ENCODE measurements around the gene MLPH. TPM values are rescaled to one million over a fixed set of nuclear protein-coding genes. Genes with fewer than 3 reads are reported as not detected.

Gene MLPH
- polyA plus RNA-seq, 1 experiment: 15.6 TPM

DNA sequence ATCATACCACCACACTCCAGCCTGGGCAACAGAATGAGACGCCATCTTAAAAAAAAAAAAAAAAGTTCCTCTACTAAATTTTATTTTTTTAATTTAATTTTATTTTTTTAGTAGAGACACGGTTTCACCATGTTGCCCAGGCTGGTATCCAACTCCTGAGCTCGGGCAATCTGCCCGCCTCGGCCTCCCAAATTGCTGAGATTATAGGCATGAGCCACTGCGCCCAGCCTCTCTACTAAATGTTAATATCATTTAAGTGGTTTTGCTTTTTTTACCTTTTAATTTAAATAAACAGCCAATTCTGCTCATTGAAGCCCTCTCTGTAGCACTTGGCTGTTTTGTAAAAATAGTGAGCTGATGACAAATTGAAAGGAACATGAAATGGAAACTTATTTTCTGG is 94.3 kb downstream of the MLPH start:
- ChIA-PET CTCF (interaction anchor here (0.7 to 4.4 kb wide), 13 partner anchors 9 to 408 kb away, joined by 3 to 79 read pairs (median 5); no protein-coding TSS in a partner anchor), POLR2A (interaction anchor here (0.7 kb wide), 1 partner anchor 48 kb away, joined by 4 read pairs; no protein-coding TSS in a partner anchor)
- TF ChIP-seq, protein P1, sequence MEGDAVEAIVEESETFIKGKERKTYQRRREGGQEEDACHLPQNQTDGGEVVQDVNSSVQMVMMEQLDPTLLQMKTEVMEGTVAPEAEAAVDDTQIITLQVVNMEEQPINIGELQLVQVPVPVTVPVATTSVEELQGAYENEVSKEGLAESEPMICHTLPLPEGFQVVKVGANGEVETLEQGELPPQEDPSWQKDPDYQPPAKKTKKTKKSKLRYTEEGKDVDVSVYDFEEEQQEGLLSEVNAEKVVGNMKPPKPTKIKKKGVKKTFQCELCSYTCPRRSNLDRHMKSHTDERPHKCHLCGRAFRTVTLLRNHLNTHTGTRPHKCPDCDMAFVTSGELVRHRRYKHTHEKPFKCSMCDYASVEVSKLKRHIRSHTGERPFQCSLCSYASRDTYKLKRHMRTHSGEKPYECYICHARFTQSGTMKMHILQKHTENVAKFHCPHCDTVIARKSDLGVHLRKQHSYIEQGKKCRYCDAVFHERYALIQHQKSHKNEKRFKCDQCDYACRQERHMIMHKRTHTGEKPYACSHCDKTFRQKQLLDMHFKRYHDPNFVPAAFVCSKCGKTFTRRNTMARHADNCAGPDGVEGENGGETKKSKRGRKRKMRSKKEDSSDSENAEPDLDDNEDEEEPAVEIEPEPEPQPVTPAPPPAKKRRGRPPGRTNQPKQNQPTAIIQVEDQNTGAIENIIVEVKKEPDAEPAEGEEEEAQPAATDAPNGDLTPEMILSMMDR (IDR thresholded peaks at IDR 0.05; ENCODE audit: low read depth, low read length): no peak
- no peak overlapping the region for H3K27ac ChIP-seq (ENCODE audit: low read depth, low read length)
- H3K4me3 ChIP-seq (ENCODE audit: low read depth, low read length): no peak overlapping the region
- no peaks in the 10 kb centered on the region; the same call in 1 of the 2 replicates for H3K9me3 ChIP-seq (ENCODE audit: control insufficient read depth, insufficient read depth, low read length)
- DNase-seq (ENCODE audit: low read depth, low spot score): no peak
- peaks cover 6% of the 10 kb centered on the region for H3K27me3 ChIP-seq (ENCODE audit: control insufficient read depth, insufficient read depth, low read length)

DNA sequence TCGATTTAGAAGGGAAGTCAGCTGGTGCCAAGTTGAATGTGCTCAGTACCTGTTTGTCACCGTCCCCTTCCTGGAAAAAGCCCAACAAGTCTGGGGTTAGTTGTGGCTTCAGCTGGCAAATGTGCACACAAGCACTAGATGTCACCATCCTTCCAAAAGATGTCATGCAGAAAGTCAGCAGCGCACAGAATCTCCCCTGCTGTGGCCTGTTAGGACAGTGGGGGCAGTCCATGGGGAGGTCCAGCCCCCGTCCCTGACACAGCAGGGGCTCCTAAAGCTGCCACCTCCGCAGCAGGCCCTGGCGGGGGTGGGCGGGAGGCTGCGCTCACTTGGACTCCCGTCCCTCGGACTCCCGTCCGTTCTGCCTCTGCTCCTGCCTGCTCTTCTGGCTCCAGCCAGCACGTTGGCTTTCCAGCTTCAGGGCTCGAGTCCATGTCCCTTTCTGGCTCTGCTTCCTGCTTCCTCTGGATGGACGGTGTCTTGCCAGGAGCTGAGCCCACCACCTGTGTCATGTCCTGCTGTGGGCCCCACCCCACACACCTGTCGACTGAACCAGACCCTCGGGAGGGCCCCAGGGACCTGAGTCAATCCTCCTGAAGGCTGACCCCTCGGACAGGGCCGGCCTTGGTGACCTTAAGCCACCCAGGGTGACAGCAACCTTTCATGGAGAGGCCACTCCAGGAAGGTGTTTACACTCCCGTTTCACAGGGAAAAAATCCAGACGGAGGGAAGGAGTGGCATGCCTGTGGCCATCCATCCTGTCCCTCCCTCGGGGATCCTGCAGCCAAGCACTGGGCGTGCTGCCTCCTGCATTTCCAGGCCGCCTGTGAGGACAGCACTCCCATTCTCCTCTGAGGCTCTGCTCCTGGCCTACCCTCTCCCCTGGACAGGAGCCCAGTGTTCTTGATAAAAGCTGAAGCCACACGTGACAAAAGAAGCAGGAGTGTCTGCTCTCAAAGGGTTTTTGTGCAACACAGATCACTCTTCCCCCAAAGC is 95.0 kb downstream of the MLPH start:
- ChIA-PET CTCF (interaction anchor here (0.6 to 4.4 kb wide), 15 partner anchors 9 to 409 kb away, joined by 3 to 79 read pairs (median 5); no protein-coding TSS in a partner anchor), POLR2A (interaction anchor here (0.6 kb wide), 1 partner anchor 22 kb away, joined by 3 read pairs; no protein-coding TSS in a partner anchor)
- Histone ChIP-seq H3K27ac (ENCODE audit: low read depth, low read length) (no peak overlapping the region), H3K27me3 (ENCODE audit: control insufficient read depth, insufficient read depth, low read length) (peaks cover 7% of the 10 kb centered on the region), H3K4me3 (ENCODE audit: low read depth, low read length) (peak overlapping the region; percentile 13; the same call in 1 of the 2 replicates), H3K9me3 (ENCODE audit: control insufficient read depth, insufficient read depth, low read length) (no peaks in the 10 kb centered on the region; the same call in 1 of the 2 replicates)
- DNase-seq (ENCODE audit: low read depth, low spot score): no peak
- TF ChIP-seq, protein P1 (IDR thresholded peaks at IDR 0.05; ENCODE audit: low read depth, low read length): peak; percentile 50

DNA sequence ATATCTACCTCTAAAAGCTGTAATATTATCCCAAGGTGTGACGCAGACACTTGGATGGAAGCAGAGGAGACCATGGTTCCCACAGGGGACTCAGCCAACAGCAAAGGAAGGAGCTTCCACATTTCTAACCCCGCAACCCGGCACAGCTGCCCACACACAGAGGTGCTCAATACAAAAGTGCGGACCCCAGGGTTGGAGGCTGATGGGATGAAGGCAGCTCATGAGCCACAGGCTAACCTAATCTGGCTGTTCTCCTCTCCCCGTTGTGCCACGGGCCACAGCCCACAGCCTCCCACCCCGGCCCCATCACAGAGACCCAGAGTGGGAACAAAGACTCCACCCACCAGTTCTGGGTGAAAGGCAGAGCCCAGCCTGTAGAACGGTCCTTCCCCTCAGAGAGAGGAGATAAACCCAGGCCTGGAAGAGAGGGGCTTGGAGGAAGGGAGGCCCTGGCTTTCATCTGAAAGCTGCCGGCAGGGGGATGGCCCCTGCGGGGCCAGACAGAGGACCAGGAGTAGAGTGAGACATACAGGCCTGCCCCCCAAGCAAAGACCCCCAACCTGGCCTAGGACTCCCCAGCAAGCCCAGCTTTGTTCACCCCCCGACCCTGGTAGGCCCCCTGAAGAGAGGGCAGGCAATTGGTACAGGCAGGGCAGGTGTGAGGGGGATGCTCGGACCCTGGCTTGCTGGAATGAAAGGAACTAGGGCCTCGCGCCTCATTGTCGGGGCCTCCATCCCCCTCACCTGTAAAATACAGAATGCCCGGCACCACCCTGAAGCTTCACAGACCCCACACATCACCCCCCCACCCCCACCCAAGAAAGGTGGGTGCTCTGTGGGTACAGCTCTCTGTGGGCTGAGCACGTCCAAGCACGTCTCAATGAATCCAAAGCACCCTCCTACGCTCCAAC is 96.6 kb downstream of the MLPH start:
- ChIA-PET CTCF (interaction anchor here (0.8 to 4.4 kb wide), 8 partner anchors 11 to 191 kb away, joined by 3 to 79 read pairs (median 6); no protein-coding TSS in a partner anchor), POLR2A (no interaction called here)
- Histone ChIP-seq H3K27me3 (ENCODE audit: control insufficient read depth, insufficient read depth, low read length) (peaks cover 11% of the 10 kb centered on the region), H3K4me3 (ENCODE audit: low read depth, low read length) (no peak overlapping the region), H3K9me3 (ENCODE audit: control insufficient read depth, insufficient read depth, low read length) (peaks cover 5% of the 10 kb centered on the region), H3K27ac (ENCODE audit: low read depth, low read length) (no peak overlapping the region)
- DNase-seq (ENCODE audit: low read depth, low spot score): no peak
- TF ChIP-seq, protein P1 (IDR thresholded peaks at IDR 0.05; ENCODE audit: low read depth, low read length): no peak

DNA sequence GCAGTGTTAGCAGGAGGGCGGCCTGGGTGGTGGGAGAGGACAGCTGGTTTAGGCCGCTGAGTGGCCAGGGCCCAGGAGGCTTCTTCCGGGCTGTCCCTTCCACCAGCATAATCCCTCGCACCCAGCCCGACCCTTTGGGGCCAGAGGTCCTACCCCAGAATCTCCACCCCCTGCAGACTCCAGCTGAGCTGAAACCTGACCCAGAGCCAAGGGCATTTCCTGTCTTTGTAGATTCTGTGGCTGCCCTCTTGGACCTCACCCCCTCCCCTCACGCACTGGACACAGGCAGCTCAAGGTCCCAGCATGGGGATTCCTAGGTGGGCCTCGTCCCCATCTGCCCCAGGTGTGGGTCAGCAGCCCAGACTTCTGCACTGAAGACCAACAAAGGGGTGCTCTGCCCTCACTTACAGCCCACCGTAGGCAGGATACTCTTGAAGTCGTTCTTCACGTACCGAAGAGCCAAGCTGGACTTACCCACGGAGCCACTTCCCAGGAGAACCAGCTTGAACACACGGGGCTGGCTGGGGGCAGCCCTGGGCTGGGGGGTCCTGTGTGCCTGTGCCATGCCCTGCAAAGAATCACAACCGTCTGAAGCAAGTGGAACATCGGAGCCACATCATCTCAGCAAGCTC is 98.7 kb downstream of the MLPH start:
- Histone ChIP-seq H3K4me3 (ENCODE audit: low read depth, low read length) (no peak overlapping the region), H3K9me3 (ENCODE audit: control insufficient read depth, insufficient read depth, low read length) (peaks cover 5% of the 10 kb centered on the region), H3K27ac (ENCODE audit: low read depth, low read length) (no peak overlapping the region), H3K27me3 (ENCODE audit: control insufficient read depth, insufficient read depth, low read length) (peaks cover 5% of the 10 kb centered on the region)
- TF ChIP-seq, protein P1 (IDR thresholded peaks at IDR 0.05; ENCODE audit: low read depth, low read length): no peak
- ChIA-PET CTCF (interaction anchor here (1.0 to 2.1 kb wide), 5 partner anchors 13 to 189 kb away, joined by 5 to 9 read pairs (median 5); no protein-coding TSS in a partner anchor), POLR2A (interaction anchor here (0.9 kb wide), 1 partner anchor 31 kb away, joined by 3 read pairs; no protein-coding TSS in a partner anchor)
- no peak for DNase-seq (ENCODE audit: low read depth, low spot score)

All from AG04450 (cell line).